PC-3 (cell line): ENCODE data around the gene RUNDC1.

ENCODE experiments used
- CTCF ChIP-seq: fragments of 300-600 bp; sonication (generic); conservative IDR thresholded peaks from 2 replicates; pipeline ENCODE4 v1.5.1; 2017; ENCODE audit warnings: antibody characterized with exemption, low read depth, mild to moderate bottlenecking, low read length
- EZH2phosphoT487 ChIP-seq: fragments of 300-600 bp; sonication (generic); IDR thresholded peaks from 2 replicates; pipeline ENCODE4 v1.6.1; 2018; ENCODE audit warnings: mild to moderate bottlenecking, antibody characterized with exemption, low read length, borderline replicate concordance

DNA sequence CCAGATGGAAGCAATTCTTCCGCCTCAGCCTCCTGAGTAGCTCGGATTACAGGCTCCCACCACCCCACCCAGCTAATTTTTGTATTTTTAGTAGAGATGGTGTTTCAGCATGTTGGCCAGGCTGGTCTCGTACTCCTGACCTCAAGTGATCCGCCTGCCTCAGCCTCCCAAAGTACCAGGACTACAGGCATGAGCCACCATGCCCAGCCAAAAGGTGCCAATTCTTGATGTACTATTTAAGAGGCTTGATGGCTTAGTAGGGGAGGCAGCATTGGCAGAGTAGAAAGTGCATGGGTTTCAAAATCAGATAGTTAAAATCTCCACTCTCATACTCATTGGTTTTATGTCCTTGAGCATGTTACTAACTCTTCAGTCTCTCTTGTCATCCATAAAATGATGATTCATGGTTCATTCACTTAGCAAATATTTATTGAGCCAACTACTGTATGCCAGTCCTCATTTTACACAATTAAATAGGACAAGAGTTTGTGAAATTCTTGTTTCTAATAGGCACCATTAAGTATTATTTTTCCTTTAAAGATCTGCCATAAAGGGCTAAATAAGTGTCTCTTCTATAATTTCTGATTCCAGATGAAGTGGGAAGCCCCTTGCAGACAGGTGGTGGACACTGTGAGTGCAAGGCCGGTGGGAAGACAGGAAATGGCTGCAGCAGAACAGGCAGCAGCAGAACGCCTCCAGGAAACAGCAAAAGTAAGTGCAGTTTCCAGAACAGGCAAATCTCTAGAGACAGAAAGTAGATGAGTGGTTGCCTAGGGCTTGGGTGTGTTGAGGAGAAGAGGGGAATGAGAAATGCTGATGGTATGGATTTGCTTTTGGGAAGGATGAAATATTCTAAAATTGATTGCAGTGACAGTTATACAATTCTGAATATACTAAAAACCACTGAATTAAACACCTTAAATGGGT lies 9.6 kb downstream of the RUNDC1 start:
- no peak for TF ChIP-seq CTCF
- no peak for TF ChIP-seq EZH2phosphoT487
